LoVo (cell line): ENCODE data around the gene BTNL9.
"Not testable (repeated sequence)": the region's sequence is repeated elsewhere in the genome, so short reads cannot be mapped to it uniquely, and the experiment has no call there.

Source experiments
- DNase-seq: peaks from one replicate; pipeline ENCODE4 v3.0.0-alpha.2; 2016; ENCODE audit warnings: low spot score

Gene BTNL9

DNA sequence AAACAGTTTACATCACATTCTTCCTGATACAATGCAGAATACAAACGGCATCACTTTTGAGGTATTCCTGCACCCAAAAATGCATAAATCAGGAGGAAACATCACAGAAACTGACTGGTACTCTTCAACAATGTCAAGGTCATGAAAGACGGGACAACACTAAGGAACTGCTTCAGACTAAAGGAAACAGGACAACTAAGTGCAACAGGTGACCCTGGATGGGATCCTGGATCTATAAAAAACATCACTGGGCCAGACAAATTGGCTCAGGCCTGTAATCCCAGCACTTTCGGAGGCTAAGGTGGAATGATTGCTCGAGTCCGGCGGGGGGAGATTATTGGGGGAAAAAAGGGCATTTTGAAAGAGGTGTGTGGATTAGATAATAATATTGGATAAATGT lies 22.6 kb downstream of the BTNL9 start:
- no peak for DNase-seq

DNA sequence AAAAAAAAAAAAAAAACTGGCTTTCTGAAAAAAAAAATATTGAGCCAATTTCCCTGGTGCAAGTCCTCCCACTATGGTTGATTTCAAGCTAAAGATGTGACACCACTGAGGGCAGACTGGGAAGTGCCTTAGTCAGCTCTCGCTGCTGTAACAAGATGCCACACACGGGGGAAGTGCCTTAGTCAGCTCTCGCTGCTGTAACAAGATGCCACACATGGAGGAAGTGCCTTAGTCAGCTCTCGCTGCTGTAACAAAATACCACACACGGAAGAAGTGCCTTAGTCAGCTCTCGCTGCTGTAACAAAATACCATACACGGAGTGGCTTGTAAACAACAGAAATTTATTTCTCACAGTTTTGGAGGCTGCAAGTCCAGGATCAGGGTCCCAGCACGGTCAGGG lies 23.4 kb downstream of the BTNL9 start:
- no peak for DNase-seq

DNA sequence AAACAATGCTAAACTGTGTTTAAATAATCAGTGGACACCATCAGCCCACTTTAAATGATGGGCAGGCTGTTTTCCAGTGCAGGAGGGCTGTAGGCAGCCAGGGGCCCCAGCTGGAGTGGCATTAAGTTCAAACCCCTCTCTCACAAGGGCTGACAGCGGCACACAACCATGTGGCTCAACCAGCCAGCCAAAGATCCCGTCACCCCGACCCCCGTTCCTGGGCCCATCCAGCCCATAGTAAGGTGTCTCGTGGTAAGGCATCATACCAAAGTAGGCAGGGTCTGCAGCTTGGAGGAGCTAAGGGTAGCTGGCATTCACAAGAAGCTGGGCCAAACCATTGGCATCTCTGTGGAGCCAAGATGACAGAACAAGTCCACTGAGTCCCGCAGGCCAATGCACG lies 24.9 kb downstream of the BTNL9 start:
- no peak for DNase-seq

DNA sequence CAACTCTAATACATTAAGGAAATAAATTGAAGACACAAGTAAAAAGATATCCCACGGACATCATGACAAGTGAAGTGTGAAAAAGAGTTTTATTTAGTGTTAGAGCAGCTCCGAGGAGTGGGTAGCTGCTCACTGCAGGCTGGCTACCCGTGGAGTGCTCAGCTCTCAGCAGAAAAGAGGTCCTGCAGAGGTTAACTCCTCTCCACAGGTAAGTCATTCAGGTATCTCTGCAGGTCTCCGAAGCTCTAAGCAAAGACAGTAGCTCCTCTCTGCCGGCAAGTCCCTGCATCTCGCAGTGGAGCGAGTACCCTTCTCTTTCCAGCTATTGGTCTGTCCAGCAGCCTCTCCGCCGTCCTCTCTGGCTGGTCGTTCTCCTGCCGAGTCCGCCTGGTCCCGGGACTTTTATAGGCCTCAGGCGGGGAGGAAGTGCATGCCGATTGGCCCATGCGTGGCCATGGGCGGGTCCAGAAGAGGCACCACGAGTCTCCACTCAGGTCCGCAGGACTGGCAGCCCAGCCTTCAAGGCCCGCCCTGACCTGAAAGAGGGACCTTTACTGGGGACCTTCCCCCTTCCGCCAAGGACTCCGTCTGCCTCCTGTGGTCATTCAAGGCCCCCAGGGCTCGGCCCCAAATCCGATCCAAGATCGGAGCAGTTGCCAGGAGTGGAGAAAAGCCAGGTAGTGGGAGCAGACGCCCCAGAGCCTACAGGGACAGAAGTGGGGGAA lies 29.9 kb downstream of the BTNL9 start:
- no peak for DNase-seq

DNA sequence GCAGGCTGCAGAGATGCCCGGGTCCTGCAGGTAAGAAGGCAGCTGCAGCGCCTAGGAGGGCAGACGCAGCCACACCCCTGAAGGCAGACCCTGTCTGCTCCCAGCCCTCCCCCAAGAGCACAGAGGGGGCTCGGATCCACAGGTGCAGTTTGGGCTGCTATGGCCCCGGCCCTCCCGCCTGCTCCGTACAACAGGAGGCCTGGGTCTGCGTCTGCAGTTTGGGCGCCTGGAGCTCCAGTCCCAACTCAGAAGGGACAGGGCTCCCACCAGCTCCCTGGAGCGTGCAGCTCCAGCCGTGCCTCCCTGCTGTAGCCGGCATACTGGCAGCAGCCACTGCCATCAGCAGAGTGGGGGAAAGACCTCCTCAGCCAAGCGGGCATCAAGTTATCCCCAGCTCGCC lies 30.5 kb downstream of the BTNL9 start:
- DNase-seq, result no peak

DNA sequence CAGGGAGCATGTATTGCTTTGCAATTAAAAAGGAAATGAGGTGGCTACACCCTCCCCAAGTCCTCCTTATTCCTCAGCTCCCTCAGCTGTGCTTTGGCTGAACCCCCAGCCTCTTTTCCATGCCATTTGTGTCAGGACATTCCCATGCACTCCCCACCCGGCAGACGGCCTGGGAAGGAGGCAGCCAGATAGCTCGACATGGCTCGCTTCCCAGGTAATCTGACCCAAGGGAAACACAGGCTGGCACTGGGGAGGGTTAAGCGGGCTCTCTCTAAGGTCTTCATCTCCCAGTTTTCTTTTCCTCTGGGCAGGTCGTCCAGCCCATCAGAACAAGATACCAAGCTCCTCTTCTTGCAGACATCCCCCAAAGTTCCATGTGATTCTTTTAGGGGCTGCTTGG lies 31.2 kb downstream of the BTNL9 start:
- DNase-seq, result no peak

DNA sequence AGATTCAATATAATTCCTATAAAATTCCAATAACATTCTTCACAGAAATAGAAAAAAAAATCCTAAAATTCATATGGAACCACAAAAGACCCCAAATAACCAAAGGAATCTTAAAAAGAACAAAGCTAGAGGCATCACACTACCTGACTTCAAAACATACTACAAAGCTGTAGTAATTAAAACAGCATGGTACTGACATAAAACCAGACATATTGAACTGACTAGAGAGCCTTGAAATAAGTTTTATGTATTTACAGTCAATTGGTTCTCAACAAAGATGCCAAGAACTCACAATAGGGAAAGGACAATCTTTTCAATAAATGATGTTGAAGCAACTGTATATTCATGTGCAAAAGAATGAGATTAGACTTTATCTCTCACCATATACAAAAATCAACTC lies 36.9 kb downstream of the BTNL9 start:
- no peak for DNase-seq

DNA sequence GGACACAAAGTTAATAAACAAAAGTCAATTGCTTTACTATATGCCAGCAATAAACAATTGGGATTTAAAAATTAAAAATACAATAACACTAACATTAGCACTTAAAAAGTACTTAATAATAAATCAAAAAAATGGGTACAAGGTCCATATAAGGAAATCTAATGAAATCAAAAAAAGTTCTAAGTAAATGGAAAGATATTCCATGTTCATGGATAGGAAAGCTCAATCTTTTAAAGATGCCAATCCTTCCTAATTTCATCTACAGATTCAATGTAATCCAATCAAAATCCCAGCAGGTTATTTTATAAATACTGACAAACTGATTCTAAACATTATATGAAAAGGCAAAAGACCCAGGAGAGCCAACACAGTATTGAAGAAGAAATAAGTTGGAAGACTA lies 41.9 kb downstream of the BTNL9 start:
- DNase-seq, result no peak

DNA sequence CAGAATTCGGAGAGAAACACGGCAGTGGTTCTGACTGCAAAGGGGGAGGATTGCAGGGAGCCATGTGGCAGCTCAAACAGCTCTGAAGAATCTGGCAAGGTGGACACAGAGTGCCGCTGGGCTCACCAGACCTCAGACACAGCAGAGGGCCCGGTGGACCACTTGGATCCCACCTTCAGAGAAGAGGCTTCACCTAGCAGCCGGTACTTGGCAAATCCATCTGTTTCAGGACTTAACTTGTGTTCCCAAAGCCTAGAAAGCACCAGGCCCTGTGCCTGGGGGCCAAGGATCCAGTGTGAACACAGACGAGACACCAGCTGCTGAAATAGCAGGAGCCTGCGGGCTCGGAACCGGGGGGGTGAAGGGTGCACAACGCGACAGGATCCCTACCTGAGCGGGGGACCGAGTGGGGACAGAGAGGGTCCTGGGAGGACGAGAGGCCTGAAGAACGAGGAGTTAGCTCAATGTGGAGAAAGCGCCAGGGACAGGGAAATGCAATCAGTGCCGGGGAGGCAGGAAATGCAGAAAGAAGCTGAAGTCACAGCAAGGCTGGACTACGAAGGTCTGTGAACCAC lies 44.6 kb downstream of the BTNL9 start:
- no peak for DNase-seq

DNA sequence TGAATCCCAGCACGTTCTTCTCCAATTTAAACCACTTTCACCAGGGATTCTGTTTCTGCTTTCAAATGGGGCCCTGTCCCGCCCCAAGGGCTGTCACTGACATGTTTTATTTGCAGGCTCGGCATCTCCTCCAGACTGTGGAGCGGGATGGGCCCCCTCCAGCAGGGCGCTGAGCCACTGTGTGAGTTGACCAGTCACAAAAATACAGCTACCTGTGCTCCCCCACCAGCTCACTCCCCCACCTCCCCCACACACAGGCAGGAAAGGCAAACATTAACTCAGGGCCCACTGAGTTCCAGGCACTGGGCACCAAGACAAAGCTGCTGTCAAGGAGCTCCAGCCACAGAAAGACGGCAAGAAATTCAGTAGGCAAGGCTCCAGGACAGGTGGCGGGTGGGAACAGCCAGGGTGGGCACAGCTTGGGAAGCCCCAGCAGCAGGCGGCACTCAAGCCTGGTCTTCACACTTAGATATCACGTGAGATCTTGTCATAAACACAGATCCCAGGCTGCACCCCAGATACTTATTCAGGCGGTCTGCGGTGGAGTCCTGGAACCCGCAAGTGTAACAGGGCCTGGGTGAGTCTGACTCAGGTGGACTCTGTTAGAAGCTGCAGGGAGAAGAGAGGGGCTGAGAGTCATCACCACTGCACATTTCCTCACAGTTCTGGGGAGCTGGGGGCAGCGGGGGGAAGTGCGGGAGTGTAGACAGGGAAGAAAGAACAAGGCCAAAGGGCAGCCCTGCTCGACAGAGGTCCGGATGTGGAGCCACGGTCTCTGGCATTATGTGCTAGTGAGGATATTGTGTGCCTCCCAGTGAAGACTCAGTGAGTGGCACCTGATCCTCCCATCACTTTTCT lies 46.2 kb downstream of the BTNL9 start:
- no peak for DNase-seq

DNA sequence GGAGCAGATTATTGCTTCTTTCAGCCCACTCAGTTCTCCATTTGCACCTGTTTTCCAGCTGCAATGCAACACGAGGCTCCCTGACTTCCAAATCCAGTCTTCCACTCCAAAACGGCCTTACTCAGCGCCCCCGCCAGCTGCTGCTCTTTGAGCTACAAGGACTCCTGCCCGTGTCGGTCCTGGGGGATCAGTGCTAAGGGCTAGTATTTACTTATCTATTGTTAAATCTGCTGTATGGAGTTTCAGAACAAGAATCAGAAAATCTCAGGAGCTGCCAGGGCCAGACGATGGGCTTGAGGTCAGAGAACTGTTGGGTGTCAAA lies 46.8 kb downstream of the BTNL9 start:
- no peak for DNase-seq

DNA sequence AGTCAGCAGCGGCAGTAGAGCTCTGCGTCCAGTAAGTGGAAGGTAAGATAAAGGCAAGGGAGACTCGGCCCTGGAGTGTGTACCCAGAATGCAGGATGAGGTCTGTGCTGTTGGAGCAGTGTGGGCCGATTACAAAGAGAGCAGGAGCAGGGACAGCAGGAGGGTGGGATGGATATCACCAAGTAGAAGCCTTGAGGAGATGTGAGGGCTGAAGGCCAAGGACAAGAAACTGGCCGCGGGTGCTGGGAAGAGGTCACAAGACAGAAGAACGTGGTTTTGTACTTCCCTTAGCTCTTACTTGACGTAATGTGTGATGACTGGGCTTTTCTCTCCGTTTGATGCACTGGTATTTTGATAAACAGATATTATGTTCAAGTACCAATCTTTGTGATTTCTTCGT lies 47.2 kb downstream of the BTNL9 start:
- DNase-seq, result no peak

DNA sequence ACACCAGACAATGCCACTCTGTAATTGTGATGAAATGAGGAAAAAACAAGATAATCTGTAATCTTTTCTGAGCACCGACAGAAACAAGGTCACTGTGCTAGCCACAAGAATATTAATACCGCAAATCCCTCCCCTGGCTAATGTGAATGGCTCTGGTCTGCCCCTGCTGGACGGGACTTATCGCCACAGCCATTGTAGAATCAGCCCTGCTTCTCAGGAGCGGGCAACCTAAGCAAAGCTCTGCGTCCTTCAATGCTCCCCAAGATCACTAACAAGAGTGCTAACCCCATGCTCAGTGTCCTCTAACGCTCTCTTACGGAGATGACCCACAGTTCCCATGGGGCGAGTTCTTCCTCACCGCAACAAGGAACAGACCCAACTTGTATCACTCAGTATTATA lies 48.2 kb downstream of the BTNL9 start:
- DNase-seq, result no peak

DNA sequence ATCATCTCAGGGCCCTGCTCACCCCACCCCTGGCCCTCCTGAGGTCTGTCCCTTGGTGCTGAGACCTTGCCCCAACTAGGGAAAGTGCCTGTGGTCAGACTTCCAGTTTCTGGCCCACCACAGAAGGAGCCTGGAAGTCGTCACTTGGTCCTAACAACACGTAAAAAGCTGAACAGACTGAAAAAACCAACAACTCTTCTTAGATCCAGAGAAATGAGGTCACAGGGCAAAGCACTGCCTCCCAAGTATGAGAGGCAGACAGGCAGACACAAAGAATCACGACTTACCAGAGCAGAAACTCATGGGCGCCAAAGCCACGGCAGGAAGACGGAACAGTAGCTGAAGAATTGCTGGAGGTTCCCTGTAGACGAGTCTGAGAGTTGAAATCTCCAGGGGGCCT lies 52.4 kb downstream of the BTNL9 start:
- no peak for DNase-seq

DNA sequence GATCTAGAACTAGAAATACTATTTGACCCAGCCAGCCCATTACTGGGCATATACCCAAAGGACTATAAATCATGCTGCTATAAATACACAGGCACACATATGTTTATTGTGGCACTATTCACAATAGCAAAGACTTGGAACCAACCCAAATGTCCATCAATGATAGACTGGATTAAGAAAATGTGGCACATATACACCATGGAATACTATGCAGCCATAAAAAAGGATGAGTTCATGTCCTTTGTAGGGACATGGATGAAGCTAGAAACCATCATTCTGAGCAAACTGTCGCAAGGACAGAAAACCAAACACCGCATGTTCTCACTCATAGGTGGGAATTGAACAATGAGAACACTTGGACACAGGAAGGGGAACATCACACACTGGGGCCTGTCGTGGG lies 55.1 kb downstream of the BTNL9 start:
- not testable (repeated sequence) for DNase-seq

DNA sequence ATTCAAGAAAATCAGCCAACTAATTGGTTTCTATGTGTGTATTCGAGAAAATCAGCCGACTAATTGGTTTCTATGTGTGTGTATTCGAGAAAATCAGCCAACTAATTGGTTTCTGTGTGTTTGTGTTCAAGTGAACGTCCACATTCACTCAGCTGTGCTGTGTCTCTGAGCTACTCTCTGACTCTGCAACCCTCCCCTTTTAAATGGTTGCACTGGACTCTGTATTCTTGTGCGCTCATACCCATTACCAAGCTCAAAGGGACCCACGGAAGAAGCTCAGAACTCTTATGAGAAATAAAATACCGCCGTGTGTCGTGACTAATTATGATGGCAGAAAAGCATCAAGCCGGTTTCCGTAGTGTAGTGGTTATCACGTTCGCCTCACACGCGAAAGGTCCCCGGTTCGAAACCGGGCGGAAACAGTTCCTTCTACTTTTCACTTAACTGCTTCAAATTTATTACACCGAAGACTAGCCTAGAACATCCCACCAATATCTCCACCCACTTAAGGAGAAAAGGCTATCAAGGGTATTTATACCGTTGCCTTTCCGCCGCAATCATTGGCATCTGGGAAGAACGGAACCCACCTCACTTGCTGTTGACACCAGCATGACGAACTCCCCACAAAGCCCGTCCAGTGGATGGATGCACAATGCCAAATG lies 56.8 kb downstream of the BTNL9 start:
- not testable (repeated sequence) for DNase-seq

DNA sequence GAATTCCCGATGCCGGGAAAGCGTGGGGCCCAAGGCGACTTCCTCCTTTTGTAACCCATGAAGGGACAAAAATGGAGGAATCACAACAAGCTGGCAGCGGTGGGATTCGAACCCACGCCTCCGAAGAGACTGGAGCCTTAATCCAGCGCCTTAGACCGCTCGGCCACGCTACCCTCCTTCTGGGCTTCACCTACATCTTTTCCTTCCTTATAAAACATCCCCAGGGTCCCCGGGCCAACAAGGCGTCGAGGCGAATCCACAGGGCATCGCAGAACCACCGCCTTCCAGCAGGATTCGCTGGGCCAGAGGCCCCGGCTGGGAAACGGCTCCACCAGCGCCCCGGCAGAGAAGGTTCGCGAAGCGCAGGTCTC lies 57.3 kb downstream of the BTNL9 start:
- DNase-seq, result not testable (repeated sequence)

DNA sequence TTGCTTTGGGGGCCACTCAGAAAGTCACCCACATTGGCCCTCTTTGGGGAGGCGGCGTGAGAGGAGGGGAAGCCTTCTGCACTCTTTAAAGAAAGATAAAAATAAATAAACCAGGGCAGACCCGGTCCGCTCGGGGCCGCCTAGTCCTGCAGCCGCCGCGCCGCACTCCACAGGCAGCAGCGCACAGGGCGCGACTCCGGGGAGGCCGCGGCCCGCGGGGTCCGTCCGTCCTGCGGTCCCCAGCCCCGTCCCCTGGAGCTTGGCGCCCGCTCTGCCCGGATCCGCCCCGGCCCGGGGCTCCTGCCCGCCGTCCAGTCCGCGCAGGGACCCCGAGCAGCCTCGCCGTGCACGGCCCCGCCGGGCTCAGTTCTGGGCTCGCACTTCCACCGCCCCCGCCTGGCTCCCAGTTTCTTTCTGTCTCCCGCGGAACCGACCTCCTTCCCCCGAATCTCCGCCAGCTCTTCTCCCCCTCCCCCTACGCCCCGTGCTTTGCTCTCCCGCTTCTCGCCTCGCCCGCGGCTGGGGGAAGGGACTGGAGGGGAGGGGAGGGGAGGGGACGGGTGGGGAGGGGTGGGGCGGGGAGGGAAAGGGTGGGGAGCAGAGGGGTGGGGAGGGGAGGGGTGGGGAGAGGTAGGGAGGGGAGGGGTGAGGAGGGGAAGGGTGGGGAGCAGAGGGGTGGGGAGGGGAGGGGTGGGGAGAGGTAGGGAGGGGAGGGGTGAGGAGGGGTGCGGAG lies 57.9 kb downstream of the BTNL9 start:
- not testable (repeated sequence) for DNase-seq

DNA sequence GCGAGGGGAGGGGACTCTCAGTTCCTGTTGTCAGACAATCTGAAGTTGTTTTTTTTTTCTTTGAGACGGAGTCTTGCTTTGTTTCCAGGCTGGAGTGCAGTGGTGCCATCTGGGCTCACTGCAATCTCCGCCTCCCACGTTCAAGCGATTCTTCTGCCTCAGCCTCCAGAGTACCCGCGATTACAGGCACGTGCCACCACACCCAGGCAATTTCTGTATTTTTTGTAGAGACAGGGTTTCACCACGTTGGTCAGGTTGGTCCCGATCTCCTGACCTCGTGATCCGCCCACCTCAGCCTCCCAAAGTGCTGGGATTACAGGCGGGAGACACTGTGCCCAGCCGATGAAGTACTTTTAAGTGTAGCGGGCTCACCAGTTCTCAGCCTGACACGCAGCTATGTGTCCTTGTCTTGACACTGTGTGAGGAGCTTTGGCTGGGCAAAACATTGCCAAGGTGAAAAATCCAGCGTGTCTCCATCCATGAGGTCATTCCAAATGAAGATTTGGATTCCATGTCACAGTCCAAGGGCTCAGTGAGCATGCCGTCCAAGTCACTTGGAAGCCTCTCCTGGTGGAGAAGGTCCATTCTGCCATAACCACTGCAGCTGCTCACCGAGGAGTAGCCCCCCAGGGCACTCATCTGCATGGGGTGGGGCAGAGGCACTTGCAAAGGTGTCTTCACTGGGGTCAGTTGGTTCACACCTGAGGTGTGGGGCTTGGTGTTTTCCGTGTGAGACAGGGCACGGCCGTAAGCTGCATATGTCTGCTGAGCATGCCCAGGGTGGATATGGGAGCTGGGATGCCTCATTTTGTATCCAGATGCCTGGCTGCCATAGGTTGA lies 58.9 kb downstream of the BTNL9 start:
- DNase-seq, result no peak

DNA sequence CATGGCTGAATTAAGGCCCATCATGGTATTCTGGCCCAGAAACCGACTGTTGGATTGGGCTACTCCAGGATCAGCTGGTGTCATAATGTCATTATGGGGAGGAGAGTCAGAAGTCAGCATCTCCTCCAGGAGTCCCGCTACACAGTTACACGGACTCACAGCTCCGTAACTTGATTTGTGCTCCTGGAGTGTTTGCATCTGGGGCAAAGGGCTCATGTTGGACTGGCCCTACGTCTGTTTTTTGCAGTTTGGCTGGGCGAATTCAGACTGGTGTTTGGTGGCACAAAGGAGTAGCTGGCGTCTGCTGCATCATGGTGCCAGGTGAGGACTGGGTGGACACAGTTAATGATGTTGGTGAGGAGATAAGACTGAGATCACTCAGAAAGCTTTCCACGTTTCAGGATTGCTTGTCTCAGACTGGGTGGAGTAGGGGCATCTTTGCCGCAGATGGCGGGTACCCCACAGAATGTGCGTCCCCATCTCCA lies 59.6 kb downstream of the BTNL9 start:
- no peak for DNase-seq
